NCI-H748 (cell line): ENCODE data around the gene BTN1A1.
"Not testable (repeated sequence)": the region's sequence is repeated elsewhere in the genome, so short reads cannot be mapped to it uniquely, and the experiment has no call there.

Experiments
- DNase-seq: peaks from one replicate; lab custom pipeline; 2025; ENCODE audit not compliant: unreplicated experiment; lab: John Stamatoyannopoulos, UW

The BTN1A1 gene, protein sequence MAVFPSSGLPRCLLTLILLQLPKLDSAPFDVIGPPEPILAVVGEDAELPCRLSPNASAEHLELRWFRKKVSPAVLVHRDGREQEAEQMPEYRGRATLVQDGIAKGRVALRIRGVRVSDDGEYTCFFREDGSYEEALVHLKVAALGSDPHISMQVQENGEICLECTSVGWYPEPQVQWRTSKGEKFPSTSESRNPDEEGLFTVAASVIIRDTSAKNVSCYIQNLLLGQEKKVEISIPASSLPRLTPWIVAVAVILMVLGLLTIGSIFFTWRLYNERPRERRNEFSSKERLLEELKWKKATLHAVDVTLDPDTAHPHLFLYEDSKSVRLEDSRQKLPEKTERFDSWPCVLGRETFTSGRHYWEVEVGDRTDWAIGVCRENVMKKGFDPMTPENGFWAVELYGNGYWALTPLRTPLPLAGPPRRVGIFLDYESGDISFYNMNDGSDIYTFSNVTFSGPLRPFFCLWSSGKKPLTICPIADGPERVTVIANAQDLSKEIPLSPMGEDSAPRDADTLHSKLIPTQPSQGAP

DNA sequence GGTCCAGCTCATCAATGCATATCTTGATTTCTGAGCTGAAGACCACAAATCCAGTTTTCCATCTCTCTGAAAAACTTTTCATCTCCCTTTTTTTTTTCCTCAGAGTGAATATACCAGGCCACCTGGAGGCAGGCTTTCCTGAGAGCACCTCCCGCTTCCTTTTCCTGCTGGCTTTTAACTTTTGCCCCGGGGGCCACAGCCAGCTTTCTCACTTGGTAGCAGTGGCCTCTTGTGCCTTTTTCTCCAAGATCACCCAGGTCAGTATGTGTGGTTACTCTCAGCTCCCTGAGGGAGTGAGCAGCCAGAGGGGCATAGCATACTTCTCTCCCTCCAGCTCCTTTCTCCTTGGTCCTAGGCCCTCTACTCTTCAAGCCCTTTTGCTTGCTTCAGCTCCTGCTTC lies at the start of gene BTN1A1:
TSS of gene BTN1A1 (plus strand) at position 202 of the 400 bp plus-strand sequence. CDS start 984 bp downstream, outside the sequence.
- no peak for DNase-seq

DNA sequence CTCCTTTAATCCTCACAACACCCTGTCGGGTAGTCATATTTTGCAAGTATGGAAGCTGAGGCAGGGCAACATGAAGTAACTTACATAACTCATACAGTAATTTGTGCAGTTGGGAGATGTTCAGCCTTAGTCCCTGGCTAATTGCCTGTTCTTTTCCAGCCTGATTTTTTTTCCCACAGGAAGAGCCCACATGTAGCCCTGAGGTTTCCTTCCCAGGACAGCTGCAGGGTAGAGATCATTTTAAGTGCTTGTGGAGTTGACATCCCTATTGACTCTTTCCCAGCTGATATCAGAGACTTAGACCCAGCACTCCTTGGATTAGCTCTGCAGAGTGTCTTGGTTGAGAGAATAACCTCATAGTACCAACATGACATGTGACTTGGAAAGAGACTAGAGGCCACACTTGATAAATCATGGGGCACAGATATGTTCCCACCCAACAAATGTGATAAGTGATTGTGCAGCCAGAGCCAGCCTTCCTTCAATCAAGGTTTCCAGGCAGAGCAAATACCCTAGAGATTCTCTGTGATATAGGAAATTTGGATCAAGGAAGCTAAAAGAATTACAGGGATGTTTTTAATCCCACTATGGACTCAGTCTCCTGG lies 47.4 kb upstream of the BTN1A1 start:
- DNase-seq = no peak

DNA sequence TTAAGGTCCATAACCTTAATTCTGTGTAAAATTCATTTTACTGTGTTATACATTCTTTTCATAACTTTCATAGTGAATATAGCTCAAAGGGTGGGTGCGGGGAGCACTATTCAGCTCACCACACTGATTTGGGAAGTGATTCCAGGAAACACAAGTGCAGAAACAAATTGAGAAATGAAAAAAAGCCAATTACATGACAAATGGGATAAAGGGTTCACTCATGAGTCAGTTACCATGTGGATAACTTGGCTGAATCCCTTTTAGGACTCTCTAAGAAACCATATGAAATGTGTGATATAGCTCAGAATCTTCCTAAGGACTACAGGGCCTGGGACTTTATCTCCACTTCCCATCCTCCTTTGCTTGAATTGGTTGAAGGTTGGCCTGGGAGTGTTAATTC lies 45.5 kb upstream of the BTN1A1 start:
- no peak for DNase-seq

DNA sequence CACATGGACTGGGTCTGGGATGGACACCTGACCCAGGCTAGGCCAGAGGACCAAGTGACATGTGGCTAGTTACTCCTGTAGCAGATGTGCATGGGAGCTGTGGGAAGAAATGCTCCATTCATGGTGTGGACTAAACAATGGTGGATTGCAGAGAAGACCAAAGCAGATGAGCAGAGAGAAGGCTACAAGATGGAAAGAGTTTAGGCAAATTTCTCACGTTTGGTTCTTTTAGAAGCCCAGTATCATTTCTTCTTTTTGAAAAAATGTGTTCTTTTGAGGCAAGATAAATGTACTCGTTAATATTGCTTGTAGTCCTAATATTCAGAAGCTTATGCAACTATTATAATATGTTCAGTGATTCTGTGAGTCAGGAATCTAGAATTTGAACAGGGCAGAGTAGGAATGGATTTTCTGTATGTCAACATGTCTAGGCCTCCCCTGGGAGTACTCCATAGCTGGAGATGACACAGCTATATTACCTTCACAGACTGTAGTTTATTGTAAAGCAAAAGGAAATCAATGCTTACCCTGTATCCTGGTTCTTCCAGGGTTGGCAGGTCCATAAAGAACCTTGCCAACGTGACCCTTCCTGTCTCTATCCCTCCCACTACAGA lies 44.6 kb upstream of the BTN1A1 start:
- no peak for DNase-seq

DNA sequence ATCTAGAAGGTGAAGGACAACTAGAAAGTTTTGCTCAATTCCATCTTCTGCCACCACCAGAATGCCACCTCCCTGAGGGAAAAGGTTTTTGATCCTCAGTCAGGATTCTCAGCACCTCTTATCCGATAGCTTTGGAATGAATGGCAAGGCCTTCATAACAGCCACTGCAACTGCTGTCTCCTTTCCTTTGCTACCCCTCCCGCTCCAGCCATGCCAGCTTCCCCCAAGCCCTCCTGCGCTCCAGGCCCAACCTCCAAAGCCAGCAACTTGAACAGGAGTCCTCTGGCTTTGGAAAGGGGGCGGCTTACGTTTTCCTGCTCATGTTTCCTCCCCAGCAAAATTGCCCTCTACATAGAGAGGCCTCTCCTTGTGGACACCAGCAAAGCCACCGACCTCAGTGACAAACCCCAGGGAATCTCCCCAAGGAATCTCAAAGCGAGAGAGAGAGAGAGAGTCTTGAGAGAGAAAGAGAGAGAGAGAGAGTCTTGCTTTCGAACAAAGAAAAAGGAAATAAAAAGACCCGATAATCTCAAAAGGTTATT lies 42.8 kb upstream of the BTN1A1 start:
- peak; percentile 79 for DNase-seq

DNA sequence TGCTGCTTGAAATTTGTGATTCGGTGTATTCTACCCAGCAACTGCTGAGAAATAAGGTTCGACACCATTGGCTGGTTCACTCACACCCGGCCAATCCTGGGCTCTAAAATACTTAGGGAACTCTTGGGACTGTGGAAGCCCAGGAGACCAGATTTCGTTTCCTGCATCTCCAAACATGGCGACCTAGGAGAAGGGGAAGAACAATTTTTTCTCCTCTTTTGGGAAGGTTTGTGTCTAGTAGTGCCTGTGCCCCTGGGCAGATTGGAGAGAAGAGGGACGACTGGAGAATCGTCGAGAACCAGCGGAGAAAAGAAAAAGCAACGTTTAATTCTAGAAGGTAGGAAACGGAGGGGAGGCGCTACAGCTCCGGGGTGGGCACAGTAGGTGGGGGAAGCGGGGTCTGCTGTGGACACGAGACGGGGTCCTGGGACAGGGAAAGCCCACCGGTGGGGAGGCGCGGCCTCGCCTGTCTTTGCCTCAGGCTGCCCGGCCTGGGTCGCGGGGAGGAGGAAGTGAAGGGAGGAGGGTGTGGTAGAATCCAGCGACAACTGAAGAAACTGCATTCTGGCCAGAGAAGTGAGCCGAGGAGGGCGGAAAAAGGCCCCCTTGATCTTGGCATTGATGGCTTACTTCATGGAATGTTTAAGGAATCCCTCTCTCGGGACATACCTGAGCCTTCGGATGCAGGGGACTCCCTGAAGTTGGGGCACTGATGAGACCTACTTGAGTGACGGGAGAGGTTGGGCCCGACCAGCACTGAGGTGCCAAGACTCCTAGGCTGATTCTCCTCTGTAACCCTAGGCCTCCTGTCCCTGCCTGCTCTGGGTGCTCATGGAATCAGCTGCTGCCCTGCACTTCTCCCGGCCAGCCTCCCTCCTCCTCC lies 42.1 kb upstream of the BTN1A1 start, which contains the start of gene BTN2A1:
TSS of gene BTN2A1 (plus strand) at position 150 of the 883 bp plus-strand sequence. CDS start at position 832, 682 bp downstream.
- peak; percentile 93 for DNase-seq

DNA sequence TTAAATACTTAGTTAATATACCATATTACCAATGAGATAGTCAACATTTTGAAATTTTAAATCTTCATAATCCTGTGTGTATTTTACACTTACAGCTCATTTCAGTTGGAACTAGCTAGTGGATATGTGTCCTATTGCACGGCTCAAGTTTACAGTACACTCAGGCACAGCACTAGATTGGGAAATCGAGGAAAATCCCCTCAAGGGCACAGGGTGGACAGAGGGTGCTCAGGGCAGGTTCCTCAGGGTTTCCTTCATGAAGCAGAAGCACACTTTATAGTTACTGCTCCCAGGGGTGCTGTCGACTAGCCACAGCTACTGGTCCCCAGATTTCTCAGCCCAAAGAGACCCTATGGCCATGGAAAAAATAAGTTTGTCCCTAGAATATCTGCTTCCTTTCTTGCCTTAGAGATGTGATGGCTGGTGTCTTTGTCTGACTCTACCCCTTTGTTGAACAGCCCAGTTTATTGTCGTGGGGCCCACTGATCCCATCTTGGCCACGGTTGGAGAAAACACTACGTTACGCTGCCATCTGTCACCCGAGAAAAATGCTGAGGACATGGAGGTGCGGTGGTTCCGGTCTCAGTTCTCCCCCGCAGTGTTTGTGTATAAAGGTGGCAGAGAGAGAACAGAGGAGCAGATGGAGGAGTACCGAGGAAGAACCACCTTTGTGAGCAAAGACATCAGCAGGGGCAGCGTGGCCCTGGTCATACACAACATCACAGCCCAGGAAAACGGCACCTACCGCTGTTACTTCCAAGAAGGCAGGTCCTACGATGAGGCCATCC lies 40.9 kb upstream of the BTN1A1 start:
- no peak for DNase-seq

DNA sequence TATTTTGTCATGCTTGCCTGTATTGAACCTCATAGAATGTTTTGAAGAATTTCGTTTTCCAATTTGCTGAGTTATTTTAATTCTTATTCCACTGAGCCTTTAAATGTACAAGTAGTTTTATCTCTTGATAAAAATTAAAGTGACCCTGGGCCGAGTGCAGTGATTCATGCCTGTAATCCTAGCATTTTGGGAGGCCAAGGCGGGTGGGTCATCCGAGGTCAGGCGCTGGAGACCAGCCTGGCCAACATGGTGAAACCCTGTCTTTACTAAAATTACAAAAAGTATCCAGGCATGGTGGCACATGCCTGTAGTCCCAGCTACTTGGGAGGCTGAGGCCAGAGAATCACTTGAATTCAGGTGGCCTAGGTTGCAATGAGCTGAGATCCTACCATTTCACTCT lies 38.8 kb upstream of the BTN1A1 start:
- not testable (repeated sequence) for DNase-seq

DNA sequence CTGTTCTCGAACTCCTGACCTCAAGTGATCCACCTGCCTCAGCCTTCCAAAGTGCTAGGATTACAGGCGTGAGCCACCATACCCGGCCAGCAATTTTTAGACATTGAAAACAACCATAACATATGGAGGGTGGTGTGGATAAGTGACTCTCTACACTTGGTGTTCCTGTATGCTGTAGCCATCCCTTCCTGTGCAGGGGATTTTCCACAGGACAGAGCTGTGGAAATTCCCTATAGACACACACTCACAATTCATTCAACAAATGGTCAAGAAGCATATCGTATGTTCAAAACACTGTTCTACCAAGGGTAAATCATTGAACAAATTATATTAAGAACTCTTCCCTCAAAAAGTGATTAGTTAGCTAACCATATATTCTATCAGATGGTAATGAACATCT lies 36.1 kb upstream of the BTN1A1 start:
- no peak for DNase-seq

DNA sequence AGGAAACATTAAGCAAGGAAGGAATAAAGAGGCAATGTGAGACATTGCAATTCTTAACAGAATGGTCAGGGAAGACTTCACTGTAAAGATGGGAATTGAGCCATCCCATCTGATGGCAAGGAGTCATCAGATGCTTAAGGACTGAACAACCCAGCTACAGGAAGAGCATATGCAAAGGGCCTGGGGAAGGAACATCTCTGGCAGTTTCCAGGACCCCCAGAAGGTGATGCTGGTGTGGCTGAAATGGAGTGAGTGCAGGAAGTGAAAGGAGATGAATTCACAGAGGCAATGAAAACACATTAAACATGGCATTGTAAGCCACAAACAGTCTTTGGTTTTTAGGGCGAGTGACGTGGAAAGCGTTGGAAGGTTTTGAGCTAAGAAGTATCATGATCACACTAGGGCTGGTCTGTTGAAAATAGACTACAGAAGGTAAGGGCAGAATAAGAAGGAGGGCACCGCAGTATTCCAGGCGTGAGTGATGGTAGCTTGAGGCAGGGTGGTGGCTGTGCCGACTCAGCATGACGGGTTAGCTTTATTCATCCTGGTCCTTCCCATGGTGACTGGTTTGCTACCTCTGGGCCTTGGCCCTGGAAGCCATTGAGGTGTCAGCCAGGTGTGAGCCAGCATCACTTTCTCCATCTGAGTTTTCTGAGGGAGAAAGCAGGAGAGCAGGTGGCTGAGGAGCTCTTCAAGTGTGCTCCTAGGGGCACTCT lies 35.5 kb upstream of the BTN1A1 start:
- no peak for DNase-seq

DNA sequence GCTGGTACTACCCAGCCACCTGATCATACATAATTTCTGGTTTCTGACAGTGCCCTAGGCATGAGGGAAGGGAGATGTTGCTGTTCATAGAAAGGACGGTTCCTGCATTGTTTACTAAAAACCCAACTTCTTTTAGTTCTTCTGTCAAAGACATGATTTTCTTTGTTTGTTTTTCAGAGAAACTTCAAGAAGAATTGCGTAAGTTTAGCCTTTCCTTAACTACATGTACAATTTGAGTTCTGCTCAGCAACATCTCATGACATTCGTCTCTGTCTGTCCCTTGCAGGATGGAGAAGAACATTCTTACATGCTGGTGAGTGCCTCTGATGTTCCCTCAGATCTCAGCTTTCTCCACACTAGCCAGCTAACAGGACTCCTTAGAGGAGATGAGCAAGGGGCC lies 34.3 kb upstream of the BTN1A1 start:
- no peak for DNase-seq

DNA sequence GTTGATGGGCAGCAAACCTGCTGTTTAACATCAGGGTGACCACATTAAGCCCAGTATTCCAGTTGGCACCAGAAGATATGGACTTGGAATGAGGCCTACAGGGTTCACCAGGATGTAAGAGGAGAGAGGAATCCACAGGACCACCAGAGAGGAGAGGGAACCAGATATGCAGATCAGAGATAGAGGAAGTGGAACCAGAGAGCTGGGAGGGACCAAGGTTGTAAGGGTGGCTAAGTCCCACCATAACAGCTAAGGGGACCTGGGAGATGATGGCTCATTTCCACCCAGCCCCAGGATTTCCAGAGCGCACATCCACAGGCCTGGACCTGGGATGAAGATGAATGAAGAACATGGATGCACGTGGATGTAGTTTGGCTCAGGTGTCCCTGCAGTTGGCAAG lies 31.3 kb upstream of the BTN1A1 start:
- DNase-seq = no peak

DNA sequence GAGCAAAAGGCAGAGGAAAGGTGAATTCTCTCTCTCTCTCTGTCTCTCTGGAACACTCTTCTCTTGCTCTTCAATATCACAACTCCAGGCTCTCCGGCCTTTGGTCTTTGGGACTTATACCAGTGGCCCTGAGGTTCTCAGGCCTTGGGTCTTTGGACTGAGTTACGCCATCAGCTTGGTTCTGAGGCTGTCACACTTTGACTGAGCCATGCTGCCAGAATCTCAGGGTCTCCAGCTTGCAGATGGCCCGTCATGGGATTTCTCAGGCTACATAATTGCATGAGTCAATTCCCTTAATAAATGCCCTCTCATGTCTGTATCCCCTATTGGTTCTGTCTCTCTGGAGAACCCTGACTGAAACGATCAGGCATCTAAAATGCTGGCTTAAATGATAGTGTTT lies 29.5 kb upstream of the BTN1A1 start:
- DNase-seq = no peak

DNA sequence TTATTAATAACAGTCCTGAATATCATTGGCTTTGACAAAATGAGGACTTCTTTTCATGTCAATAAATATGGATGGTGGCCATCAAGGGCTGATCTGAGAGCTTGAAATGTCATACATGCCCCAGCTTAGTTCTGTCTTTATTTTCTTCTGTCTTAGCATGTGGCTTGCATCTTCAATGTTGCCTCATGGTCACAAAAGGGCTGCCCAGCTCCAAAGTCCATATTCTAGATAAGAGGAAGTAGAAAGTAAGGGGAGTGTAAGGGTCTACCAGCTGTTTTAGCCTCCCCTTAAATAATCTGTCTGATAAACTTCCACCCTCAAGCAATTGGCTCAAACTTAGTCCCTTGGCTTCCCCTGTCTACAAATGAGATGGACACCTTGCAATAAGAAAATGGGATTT lies 28.1 kb upstream of the BTN1A1 start:
- DNase-seq = no peak

DNA sequence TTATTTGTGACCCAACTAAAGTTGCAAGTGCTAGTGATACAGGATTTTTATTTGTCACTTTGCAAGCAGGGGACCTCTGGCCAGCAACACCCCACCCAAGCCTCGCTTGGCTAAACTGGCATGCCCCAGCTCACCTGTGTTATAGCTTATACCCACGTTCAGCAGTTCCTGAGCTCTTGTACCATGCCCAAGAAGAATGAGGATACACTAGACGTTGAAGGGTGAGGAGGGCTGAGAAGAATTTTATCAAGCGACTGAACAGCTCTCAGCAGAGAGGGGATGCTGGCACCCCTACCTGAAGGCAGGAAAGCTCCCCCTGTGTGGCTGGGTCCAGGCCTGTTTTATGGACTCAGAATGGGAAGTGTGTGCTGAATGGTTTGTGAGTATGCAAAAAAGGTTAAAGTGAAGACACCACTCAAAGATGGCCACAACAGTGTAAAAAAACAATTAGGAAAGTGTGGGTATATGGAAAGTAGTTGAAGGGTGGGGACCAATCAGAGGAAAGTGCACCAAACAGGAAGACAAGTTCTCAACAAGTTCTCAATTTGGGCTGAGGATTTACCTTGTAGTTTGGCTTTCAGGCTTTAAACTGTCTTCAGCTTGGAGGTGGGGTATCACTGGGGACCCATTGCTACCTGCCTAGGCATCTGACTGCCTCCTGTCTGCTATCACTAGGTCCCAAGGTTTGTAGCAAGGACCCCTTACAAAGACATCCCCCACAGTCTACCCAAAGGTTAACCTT lies 27.4 kb upstream of the BTN1A1 start:
- no peak for DNase-seq

DNA sequence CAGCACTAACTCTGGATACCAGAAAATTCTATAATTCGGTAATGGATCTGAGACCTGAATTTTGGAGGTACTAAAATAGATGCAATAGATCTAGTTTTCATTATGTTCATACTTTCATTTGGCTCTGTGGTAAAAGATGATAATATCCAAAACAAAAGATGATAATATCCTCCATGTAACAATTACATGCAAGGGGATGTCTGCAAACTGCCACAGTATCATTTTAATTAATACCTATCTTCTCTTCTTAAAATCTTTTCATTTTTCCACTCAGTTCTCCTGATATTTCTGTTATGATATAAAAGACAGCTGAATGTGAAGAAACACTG lies 26.7 kb upstream of the BTN1A1 start:
- DNase-seq = no peak

DNA sequence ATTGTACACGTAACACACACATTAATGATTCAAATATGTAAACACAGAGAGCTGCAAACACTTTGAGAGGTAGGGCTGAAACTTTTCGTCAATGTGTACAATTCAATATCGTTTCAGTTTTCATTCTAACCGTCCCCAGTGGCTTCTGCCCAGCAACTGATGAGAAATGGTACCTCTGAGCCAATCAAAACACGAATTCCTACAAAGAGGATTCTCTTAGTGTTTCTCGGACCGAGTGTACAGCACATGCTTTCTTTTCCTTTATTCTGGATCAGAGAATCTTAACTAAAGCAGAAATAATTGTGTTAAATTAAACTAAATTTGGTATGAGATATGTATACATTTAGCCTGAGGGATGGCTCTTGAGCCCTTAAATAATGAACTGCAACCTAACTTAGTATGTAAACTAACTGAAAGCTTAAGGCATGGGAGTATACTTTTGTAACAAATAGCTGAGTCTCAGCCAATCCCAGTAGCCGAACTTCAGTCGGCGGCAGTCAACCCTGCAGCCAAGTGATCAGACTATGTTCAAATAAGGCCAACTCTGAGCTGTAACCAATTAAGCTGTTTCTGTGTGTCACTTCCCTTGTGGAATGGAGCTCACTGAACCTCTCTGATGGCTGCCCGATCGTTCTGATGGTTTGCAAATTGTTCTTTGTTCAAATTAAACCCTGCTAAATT lies 26.2 kb upstream of the BTN1A1 start:
- peak; percentile 93 for DNase-seq

DNA sequence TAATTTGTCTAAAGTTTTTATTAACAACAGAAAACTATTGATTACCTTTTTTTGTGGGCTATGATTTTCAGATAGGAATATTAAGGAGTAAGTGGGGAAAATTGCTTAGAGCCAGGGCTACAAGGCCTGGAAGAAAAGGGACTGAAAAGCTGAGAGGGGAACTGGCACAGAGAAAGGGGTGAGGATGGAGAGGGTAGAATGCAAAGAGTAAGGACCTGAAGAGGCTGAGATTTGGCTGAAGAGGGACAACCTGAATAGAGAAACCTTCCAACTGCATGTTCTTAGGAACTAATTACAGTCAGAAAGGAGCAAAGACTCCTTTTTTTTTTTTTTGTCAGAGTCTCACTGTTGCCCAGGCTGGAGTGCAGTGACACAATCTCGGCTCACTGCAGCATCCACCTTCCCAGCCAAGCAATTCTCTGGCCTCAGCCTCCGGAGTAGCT lies 25.6 kb upstream of the BTN1A1 start:
- DNase-seq = no peak
